Erythroblast (primary cell): ENCODE results near the gene ZNF513.

Source experiments
- GATA1 ChIP-seq: IDR thresholded peaks from 2 replicates; pipeline ENCODE4 v1.6.1; 2011; ENCODE audit warnings: low read depth, mild to moderate bottlenecking, control low read depth, low read length, moderate library complexity
- POLR2A ChIP-seq: IDR thresholded peaks from 2 replicates; pipeline ENCODE4 v1.6.1; 2011; ENCODE audit warnings: mild to moderate bottlenecking, low read length

DNA sequence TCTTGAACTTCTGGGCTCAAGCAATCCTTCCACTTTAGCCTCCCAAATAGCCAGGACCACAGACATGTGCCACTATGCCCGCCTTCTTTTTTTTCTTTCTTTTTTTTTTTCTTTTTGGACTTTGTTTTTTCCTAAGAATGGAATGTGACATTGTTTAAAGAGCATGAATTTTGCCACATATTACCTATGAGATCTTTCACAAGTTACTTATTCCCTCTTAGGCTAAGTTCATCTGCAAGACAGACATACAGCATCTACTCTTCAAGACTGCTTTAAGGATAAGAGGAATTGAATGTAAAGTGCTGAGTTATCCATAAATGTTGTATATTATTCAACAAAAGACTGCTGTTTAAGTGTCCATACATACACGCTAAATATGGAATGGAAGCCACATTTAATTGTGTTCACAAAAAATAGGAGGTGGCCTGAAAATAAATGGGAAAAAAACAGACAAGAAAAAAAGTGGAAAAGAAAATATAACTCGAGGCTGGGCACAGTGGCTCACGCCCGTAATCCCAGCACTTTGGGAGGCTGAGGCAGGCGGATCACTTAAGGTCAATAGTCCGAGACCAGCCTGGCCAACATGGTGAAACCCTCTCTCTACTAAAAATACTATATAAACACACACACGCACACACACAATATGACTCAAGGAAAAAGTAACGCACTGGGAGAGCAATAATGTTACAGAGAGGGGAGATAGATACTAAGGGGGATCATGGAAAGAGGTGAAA, 32.1 kb upstream of the ZNF513 start:
- TF ChIP-seq POLR2A (no peak), GATA1 (no peak)
